Kidney (tissue), 14 donors: Measurements from ENCODE around the gene LMO4. TPM values are rescaled to one million over a fixed set of nuclear protein-coding genes. Genes with fewer than 3 reads are reported as not detected.

Experiments used
- DNase-seq, 5 donors: peaks; one replicate each; pipeline ENCODE4 v3.0.0-alpha.2; 2013 to 2020
- FAIRE-seq: peaks from 2 replicates; lab custom pipeline; 2012; peaks lifted over from hg19 to GRCh38; lab: Jason Lieb, UNC
- H3K27ac ChIP-seq, 2 donors: one replicate each; pipeline ENCODE4 v1.7.0; 2013; ENCODE audit warnings: low read depth in 2 of 2, low read length in 2 of 2, inconsistent platforms in 1 of 2
- H3K27me3 ChIP-seq: one replicate; pipeline ENCODE4 v1.7.1; 2013; ENCODE audit warnings: low read length, inconsistent platforms; ENCODE audit not compliant: control insufficient read depth, insufficient read depth
- H3K36me3 ChIP-seq, 3 donors: one replicate each; pipeline versions ENCODE4 v1.7.0 to v1.7.1; 2013; ENCODE audit warnings: low read length in 3 of 3, control low read depth in 1 of 3, inconsistent platforms in 1 of 3; ENCODE audit not compliant: insufficient read depth in 3 of 3, control insufficient read depth in 2 of 3
- H3K4me1 ChIP-seq, 3 donors: one replicate each; pipeline versions ENCODE4 v1.7.0 to v1.7.1; 2013; ENCODE audit warnings: low read length in 3 of 3, inconsistent platforms in 1 of 3, low read depth in 1 of 3; ENCODE audit not compliant: control insufficient read depth in 2 of 3, insufficient read depth in 2 of 3
- H3K4me3 ChIP-seq, 3 donors: one replicate each; pipeline versions ENCODE4 v1.7.0 to v1.8.1; 2013; ENCODE audit warnings: low read length in 3 of 3, control low read depth in 1 of 3, inconsistent platforms in 1 of 3
- H3K9ac ChIP-seq, 3 donors: one replicate each; pipeline versions ENCODE4 v1.7.0 to v1.7.1; 2013; ENCODE audit warnings: low read length in 3 of 3, control low read depth in 1 of 3, inconsistent platforms in 1 of 3
- H3K9me3 ChIP-seq, 3 donors: one replicate each; pipeline versions ENCODE4 v1.7.0 to v1.7.1; 2013; ENCODE audit warnings: low read length in 3 of 3, control low read depth in 1 of 3, inconsistent platforms in 1 of 3; ENCODE audit not compliant: control insufficient read depth in 2 of 3, insufficient read depth in 1 of 3
- CTCF ChIP-seq: IDR thresholded peaks from 3 replicates; pipeline ENCODE4 v1.5.1; 2012; ENCODE audit warnings: mild to moderate bottlenecking, moderate library complexity, borderline replicate concordance; ENCODE audit not compliant: insufficient read depth; ENCODE audit errors: extremely low read depth
- intact Hi-C: fragments of 100-400 bp; cut with DNase I; formaldehyde crosslinking; loops from one replicate; pipeline ENCODE4 v1.11.1; 2022
- polyA plus RNA-seq: library from polyadenylated mRNA; stranded (reverse); fragments of 350-450 nt; fragmentation: Illumina TruSeq; extraction: RNeasy Lipid Tissue Mini Kit (QIAGEN cat#74804); gene quantifications from one replicate; pipeline ENCODE4 v1.2.3, GENCODE V29; 2014; ENCODE audit warnings: low read depth, low replicate concordance; ENCODE audit not compliant: insufficient read depth
- total RNA-seq: library from RNA; stranded (reverse); fragmentation: NEBNext Ultra II Directional; extraction: Animal tissue kit (Norgen Biotek cat#: 25700); gene quantifications from one replicate; pipeline ENCODE4 v1.2.1, GENCODE V29; 2021
- donor health status: control.
- donor health status: control.
- donor health status: control.
- donor health status: control.
- donor health status: control.
- donor health status: DM: yes; HTN: yes; CAD: no.
- donor health status: Normal renal cell carcinoma (clear cell type).

The LMO4 gene
- total and polyA plus RNA-seq, 2 donors from 2014 or later = 39.1 to 56.2 TPM

- intact Hi-C loops = no loop called here
- no peak for TF ChIP-seq CTCF
- Histone ChIP-seq H3K4me3 (peak overlapping the region; percentile 51 to 71 (median 62)), H3K9ac (peak overlapping the region in 2 of 3 donors; percentile 44 to 49), H3K9me3 (no peaks in the 10 kb centered on the region), H3K27ac (peak overlapping the region in 1 of 2 donors; percentile 57), H3K36me3 (peaks cover 0 to 10% (median 4%) of the 10 kb centered on the region in 3 donors), H3K27me3 (no peaks in the 10 kb centered on the region), H3K4me1 (peaks cover 8 to 21% (median 9%) of the 10 kb centered on the region in 3 donors)
- FAIRE-seq = no peak
- peak; percentile 63 to 91 (median 77) for DNase-seq
Observed at GRCh38 chr1:87335175-87335884, 6.7 kb downstream of the LMO4 start.

GRCh38 chr1:87336623-87337067, 8.0 kb downstream of the LMO4 start:
- H3K4me1 ChIP-seq = peaks cover 8 to 21% (median 9%) of the 10 kb centered on the region in 3 donors

GRCh38 chr1:87337606-87338005, 8.9 kb downstream of the LMO4 start:
- H3K4me1 ChIP-seq = peaks cover 3 to 16% (median 8%) of the 10 kb centered on the region in 3 donors
- H3K27ac ChIP-seq = no peak overlapping the region
- H3K9me3 ChIP-seq = no peaks in the 10 kb centered on the region
- H3K4me3 ChIP-seq = no peak overlapping the region
- H3K27me3 ChIP-seq = no peaks in the 10 kb centered on the region
- FAIRE-seq (no peak), DNase-seq (no peak)
- intact Hi-C loops = no loop called here
- H3K9ac ChIP-seq = no peak overlapping the region
- H3K36me3 ChIP-seq = peaks cover 6 to 24% (median 9%) of the 10 kb centered on the region in 3 donors
- TF ChIP-seq CTCF = no peak

More at GRCh38 chr1:87336623-87337067, 8.0 kb downstream of the LMO4 start:
- FAIRE-seq = no peak
- no peak for DNase-seq
- H3K27me3 ChIP-seq = no peaks in the 10 kb centered on the region
- intact Hi-C loops = no loop called here
- H3K9me3 ChIP-seq = no peaks in the 10 kb centered on the region
- peak overlapping the region; percentile 18 to 71 (median 51) for H3K4me3 ChIP-seq
- H3K27ac ChIP-seq = no peak overlapping the region
- peak overlapping the region in 1 of 3 donors; percentile 66 for H3K9ac ChIP-seq
- TF ChIP-seq CTCF = no peak
- H3K36me3 ChIP-seq = peaks cover 4 to 20% (median 7%) of the 10 kb centered on the region in 3 donors
